Esophagus squamous epithelium (tissue), 4 donors: Measurements from ENCODE around the gene TSPAN4.

Experiments used
- POLR2A ChIP-seq, 4 donors: fragments of 450-650 bp; IDR thresholded peaks; one replicate each; pipeline ENCODE4 v1.6.1; 2017; ENCODE audit warnings: antibody characterized with exemption in 4 of 4, mild to moderate bottlenecking in 4 of 4, moderate library complexity in 3 of 4
- TF ChIP-seq, protein P1 (sequence below), 6 experiments: fragments of 450-650 bp in 4 of 6; fragments of 200-600 bp in 2 of 6; sonication (generic) in 2 of 6; IDR thresholded peaks; one replicate each; pipeline ENCODE4 v1.5.1; 2016 to 2019; ENCODE audit warnings: antibody characterized with exemption in 6 of 6, mild to moderate bottlenecking in 4 of 6, moderate library complexity in 4 of 6

DNA sequence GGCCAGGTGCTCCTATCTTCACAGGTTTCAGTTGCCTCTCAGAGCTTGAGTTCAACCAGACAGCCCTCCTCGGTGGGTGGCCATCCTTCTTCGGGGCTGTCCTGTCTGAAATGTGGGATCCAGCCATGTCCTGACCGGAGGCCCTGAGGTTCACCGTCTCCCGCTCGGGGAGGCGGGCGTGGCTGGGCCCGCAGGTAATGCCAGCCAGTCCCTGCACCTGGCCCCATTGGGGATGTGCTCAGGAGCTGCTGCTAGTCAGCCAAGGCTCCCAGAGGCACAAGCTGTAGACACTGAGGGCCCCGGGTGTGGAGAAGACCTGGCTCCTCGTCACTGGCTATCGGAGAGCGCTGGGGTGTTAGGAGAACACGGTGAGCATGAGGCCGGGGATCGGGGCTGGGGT, 32.6 kb downstream of the TSPAN4 start:
- no peak for TF ChIP-seq POLR2A (IDR thresholded peaks at IDR 0.05)
- TF ChIP-seq, protein P1, sequence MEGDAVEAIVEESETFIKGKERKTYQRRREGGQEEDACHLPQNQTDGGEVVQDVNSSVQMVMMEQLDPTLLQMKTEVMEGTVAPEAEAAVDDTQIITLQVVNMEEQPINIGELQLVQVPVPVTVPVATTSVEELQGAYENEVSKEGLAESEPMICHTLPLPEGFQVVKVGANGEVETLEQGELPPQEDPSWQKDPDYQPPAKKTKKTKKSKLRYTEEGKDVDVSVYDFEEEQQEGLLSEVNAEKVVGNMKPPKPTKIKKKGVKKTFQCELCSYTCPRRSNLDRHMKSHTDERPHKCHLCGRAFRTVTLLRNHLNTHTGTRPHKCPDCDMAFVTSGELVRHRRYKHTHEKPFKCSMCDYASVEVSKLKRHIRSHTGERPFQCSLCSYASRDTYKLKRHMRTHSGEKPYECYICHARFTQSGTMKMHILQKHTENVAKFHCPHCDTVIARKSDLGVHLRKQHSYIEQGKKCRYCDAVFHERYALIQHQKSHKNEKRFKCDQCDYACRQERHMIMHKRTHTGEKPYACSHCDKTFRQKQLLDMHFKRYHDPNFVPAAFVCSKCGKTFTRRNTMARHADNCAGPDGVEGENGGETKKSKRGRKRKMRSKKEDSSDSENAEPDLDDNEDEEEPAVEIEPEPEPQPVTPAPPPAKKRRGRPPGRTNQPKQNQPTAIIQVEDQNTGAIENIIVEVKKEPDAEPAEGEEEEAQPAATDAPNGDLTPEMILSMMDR (IDR thresholded peaks at IDR 0.05) = no peak
